Fibroblast of skin of left biceps (primary cell): Measurements from ENCODE around the gene SLC37A1.

ENCODE experiments used
- DNase-seq, 2 experiments: peaks; one replicate each; pipeline ENCODE4 v3.0.0-alpha.2; 2013; ENCODE audit warnings: low read depth in 2 of 2

Gene SLC37A1

GRCh38 chr21:42562816-42563215 is 49.2 kb downstream of the SLC37A1 start:
- no peak for DNase-seq

GRCh38 chr21:42563261-42563660 is 49.6 kb downstream of the SLC37A1 start:
- DNase-seq: no peak

DNA sequence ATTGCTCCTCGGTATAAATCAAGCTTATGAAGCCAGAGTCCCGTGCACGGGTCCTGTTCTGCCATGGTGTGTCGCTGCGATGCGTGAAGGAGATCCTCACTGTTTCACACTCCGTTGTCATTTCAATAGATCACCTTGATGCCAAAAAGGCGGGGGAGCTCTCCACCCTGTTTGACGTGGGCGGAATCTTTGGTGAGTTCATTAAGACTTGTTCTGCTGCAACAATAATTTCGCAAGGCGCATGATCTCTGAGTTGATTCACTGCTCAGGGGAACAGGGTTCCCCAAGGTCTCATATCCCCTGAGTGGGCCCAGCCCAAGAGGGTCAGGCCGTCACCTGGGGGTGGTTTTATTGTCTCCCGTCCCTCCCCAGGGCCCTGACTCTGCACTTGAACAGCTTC is 50.0 kb downstream of the SLC37A1 start:
- DNase-seq: no peak

DNA sequence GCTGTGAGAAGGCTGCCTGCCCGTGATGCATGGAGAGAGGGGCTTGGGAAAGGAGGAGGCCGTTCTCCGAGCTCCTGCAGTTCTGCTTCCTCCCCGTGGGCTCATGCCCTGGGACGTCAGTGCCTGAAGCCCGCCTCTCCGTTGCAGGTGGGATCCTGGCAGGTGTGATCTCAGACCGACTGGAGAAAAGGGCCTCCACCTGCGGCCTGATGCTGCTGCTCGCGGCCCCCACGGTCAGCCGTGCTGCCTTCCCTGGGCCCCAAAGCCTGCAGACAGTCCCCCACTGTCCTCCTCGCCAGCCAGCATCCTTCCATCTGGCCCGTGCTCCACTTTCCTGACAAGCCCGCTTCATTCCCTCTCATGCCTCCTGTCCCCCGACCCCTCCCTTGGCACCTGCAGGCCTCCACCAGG is 50.9 kb downstream of the SLC37A1 start:
- DNase-seq: no peak

- no peak for DNase-seq
Measured at GRCh38 chr21:42565206-42565810, 51.7 kb downstream of the SLC37A1 start.

DNA sequence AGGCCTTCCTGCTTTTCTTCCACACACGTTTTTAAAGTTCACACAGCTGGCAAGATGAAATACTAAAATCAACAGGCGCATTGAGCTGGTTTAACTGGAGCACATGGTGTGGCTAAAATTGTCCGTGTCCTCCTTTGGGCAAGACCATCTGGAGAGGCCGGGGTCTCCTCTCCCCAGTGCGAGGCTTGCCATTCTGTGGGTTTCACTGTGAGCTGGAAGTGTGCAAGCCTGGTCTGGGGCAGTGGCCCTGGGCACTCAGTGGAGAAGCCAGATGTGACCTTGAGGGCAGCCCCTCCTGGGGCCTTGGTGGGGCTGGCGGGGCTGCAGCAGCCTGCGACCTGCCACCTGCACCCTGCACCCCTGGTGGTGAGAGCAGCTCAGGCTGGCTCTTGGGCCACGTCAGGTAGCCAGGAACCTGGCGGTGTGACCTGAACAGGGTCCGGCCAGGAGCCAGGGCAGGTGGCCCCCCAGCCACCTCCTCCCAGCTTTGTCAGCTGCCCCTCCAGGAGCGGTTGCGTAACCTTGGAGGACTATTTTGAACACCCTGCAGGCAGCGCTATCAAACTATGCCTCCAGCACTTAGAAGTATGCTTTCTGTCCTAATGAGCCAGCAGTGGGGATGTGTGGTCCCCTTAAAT is 52.4 kb downstream of the SLC37A1 start:
- DNase-seq: no peak

- no peak for DNase-seq
Measured at GRCh38 chr21:42566524-42567213, 53.0 kb downstream of the SLC37A1 start.

- DNase-seq: no peak
Measured at GRCh38 chr21:42567214-42567555, 53.5 kb downstream of the SLC37A1 start.

GRCh38 chr21:42567861-42568260 is 54.2 kb downstream of the SLC37A1 start:
- DNase-seq: no peak

DNA sequence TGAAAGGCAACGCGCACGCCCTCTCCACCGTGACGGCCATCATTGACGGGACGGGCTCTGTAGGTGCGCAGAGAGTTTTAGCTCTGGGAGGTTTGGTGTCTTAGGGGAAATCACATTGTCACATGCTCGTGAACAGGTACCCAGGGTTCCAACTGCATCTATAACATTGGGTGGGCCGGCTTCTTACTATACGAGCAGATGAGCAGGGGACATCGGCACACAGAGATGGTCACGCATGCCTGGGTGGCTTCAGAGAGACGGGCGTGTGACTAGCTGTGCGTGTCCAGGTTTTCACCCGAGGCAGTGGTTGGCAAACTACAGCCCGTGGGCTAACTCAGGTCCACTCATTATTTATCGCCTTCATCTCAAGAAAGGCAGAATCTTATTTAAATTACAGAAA is 54.7 kb downstream of the SLC37A1 start:
- no peak for DNase-seq

GRCh38 chr21:42568866-42569731 is 55.4 kb downstream of the SLC37A1 start:
- DNase-seq: no peak

GRCh38 chr21:42569732-42570301 is 56.2 kb downstream of the SLC37A1 start:
- DNase-seq: no peak

- no peak for DNase-seq
Measured at GRCh38 chr21:42570362-42570761, 56.7 kb downstream of the SLC37A1 start.

GRCh38 chr21:42570841-42571387 is 57.3 kb downstream of the SLC37A1 start:
- DNase-seq: no peak

GRCh38 chr21:42571391-42572150 is 57.9 kb downstream of the SLC37A1 start:
- no peak for DNase-seq

- DNase-seq: no peak
Measured at GRCh38 chr21:42572906-42573495, 59.3 kb downstream of the SLC37A1 start.

DNA sequence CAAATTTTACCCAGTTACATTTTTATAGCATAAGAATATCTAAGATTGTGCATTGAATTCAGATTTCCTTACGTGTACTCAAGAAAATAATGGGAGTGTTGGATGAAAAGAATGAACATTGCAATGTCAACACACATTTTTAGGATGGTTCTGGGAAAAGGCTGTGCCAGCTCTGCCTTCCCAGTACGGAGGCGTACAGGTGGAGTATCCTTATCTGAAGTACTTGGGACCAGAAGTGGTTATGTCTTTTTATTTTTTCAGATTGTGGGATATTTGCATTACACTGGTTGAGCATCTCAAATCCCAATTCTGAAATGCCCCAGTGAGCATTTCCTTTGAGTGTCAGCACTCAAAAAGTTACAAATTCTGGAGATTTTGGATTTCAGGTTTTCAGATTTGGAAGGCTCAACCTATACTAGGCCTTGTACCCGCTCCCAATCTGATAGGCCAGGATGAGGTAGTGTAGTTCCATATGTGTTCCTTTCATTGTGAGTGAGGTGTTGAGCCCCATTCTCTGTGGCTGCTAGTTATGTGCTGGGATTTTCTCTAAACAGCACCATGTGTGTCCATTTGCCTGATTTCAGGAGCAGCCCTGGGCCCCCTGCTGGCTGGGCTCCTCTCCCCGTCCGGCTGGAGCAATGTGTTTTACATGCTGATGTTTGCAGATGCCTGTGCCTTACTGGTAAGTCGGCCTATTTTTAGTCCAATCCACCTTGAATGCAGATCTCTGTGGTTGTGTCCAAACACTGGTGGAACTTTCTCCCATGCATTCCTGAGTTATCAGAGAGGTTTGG is 60.8 kb downstream of the SLC37A1 start:
- DNase-seq: no peak

GRCh38 chr21:42575111-42575510 is 61.5 kb downstream of the SLC37A1 start:
- no peak for DNase-seq

- no peak for DNase-seq
Measured at GRCh38 chr21:42576639-42577038, 63.0 kb downstream of the SLC37A1 start.

- no peak for DNase-seq
Measured at GRCh38 chr21:42578034-42578433, 64.4 kb downstream of the SLC37A1 start.
